C4-2B (cell line): Measurements from ENCODE around the gene MAP3K20.

Source experiments
- H3K27ac ChIP-seq: fragments of 450-650 bp; 2 replicates; pipeline ENCODE4 v1.5.1; 2017
- ZFX ChIP-seq: fragments of 450-650 bp; IDR thresholded peaks from 2 replicates; pipeline ENCODE4 v1.6.1; 2017
- TF ChIP-seq, protein P1 (sequence below): fragments of 450-650 bp; conservative IDR thresholded peaks from 2 replicates; pipeline ENCODE4 v1.5.1; 2017; ENCODE audit warnings: mild to moderate bottlenecking

MAP3K20 gene

DNA sequence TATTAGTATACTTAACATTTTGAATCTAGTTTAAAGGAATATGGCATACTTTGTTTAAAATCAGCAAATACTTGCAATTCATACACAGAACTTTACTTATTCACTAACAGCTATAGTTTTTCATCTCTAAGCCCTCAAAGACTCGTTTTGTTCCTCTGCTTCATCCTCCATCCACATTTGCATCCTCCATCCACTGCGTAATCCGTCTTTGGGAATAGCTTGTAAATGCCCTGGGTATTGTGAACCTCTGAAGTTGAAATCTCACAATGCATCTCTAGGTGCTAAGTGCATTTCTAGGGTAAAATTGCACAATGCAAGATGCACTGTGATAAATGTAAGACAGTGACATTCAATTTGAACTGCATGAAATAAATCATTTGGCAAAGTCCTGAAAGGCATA is 163.2 kb downstream of the MAP3K20 start:
- no peak overlapping the region for H3K27ac ChIP-seq
- no peak for TF ChIP-seq ZFX
- TF ChIP-seq, protein P1, sequence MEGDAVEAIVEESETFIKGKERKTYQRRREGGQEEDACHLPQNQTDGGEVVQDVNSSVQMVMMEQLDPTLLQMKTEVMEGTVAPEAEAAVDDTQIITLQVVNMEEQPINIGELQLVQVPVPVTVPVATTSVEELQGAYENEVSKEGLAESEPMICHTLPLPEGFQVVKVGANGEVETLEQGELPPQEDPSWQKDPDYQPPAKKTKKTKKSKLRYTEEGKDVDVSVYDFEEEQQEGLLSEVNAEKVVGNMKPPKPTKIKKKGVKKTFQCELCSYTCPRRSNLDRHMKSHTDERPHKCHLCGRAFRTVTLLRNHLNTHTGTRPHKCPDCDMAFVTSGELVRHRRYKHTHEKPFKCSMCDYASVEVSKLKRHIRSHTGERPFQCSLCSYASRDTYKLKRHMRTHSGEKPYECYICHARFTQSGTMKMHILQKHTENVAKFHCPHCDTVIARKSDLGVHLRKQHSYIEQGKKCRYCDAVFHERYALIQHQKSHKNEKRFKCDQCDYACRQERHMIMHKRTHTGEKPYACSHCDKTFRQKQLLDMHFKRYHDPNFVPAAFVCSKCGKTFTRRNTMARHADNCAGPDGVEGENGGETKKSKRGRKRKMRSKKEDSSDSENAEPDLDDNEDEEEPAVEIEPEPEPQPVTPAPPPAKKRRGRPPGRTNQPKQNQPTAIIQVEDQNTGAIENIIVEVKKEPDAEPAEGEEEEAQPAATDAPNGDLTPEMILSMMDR: no peak

DNA sequence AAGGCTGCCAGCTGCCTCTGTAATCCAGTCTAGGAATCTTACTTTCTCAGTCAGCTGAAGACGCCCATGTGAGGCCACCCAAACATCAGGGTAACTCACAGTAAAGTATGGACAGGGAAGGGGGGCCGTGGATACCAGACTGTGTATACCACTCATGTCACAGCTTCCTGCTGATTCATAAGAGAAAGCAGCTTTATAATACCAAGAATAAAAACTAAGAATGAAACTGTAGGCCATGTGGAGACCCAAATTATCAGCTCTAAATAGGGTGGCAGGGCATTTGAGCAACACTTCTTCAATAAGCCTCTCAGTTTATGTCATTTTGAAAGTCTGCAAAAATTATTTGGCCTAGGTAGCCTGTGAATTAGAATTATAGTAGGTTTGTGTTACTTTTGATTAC is 164.0 kb downstream of the MAP3K20 start:
- no peak for TF ChIP-seq ZFX
- TF ChIP-seq, protein P1: no peak
- no peak overlapping the region for H3K27ac ChIP-seq

DNA sequence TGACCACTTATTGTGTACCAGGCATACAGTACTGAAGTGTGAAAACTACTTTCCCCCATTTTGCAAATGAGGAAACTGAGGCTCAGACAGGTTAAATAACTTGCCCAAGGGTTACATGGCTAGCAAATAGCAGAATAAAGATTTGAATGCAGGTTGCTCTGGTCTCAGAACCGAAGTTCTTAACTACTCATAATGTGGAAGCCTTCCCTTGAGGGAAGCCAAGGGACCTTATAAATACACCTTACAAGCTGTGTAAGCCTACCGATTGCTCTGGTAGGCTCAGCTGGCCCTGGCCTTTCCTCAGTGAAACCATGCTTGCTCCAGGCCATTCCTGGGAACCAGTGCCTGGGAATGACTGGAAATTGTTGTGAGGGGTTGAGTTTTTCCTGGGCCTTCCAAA is 164.4 kb downstream of the MAP3K20 start:
- no peak overlapping the region for H3K27ac ChIP-seq
- TF ChIP-seq, protein P1: no peak
- no peak for TF ChIP-seq ZFX

DNA sequence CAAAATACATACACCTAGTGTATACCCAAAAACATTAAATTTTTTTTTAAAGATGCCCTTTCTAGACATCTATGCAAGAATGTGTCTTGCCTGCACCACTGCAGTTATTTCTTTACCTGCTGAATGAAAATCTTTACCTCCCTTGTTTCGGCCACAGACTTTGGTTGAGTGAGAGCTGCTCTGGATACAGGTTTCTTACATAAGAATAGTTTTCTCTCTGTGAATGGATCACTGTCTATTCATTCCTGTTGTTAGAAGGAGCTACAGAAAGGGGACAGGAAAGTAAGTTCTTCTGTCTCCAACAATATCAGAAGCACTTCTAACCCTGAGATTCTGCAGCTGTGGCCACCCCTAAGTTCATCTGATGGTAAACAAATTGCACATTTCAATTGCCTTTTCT is 166.0 kb downstream of the MAP3K20 start:
- H3K27ac ChIP-seq: no peak overlapping the region
- TF ChIP-seq, protein P1: no peak
- no peak for TF ChIP-seq ZFX

DNA sequence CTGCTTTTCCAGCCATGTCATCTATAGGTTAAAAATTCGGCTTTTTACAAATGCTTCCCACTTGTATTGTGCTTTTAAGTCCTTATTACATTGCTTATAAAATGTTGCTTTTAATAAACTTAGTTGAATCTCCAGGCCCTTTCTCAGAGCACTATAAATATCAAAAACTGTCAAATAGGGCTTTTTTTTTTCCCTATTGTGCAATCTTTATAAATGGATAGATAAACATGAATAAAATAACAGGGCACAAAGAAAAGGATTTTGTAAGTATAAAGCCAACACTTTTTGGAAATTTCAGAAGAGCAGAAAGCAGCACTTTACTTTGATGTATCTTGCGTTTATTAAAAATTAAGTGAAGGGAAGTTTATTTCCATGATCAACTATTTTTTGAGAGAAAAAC is 171.5 kb downstream of the MAP3K20 start:
- H3K27ac ChIP-seq: no peak overlapping the region
- TF ChIP-seq, protein P1: no peak
- no peak for TF ChIP-seq ZFX

DNA sequence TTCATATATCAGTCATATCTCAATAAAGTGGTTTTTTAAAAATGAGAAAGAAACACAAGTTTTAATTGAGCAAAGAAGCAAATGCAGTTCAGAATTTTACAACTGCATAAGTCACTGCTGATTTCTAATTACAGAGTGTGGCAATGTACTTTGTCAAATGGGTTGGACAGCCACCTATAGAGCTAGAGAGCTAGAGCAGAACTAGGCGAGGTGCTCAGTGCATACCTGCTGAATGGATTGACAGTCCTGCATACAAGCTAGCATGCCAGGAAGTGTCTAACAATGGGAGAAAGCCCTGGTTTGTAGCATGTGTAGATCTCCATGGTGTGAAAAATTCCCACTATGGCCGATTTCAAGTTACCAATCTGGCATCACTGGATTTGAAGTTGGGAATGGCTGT is 172.7 kb downstream of the MAP3K20 start:
- no peak for TF ChIP-seq ZFX
- TF ChIP-seq, protein P1: no peak
- H3K27ac ChIP-seq: no peak overlapping the region

DNA sequence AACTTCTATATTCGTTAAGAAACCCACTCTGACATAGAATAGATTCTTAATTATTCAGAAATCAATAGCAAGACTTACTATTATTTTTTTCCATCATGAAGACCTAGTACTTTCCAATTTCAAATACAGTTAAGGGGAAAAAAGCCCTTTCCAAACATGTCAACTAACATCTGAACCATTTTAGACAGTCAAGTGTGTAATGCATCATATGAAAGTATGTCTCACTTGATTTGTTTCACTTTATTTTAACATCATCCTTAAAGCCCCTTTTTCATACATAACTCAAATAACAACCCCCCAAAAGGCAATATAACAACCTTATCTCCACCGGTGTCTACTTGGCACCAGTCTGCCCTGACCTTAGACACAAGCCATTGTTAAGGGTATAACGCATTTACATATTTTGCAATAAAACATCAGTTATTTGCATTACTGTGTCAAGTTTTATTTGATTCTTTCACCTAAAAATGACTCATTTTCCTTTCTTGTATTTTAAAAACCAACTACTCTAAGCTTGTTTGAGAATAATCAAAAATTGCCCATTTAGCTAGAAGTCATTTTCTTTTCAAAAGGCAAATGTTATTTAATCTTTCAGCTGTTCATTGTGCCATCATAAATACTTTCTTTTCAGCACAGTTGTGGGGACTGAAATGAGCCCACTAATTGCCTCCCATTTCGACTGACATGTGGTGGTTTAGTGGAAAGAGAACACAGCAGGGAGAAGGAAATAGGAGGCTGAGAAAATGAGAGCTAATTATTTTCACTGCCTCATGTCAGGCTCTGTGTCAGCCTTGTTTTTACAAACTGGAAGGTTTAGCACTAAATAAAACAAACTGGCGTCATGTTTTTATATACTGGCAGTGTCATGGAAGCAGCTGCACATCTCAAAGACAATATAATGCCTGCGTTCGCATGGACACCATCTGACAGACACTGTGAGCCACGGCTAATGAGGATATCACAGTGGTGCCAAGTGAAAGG is 174.3 kb downstream of the MAP3K20 start:
- no peak for TF ChIP-seq ZFX
- TF ChIP-seq, protein P1: no peak
- no peak overlapping the region for H3K27ac ChIP-seq
